ENCODE measurements around the gene GDI1. TPM values are rescaled to one million over a fixed set of nuclear protein-coding genes. Genes with fewer than 3 reads are reported as not detected.

GDI1 gene
- polyA plus RNA-seq, 1 of the 3 experiments (the other 2 are of a cell fraction), result 408 TPM

DNA sequence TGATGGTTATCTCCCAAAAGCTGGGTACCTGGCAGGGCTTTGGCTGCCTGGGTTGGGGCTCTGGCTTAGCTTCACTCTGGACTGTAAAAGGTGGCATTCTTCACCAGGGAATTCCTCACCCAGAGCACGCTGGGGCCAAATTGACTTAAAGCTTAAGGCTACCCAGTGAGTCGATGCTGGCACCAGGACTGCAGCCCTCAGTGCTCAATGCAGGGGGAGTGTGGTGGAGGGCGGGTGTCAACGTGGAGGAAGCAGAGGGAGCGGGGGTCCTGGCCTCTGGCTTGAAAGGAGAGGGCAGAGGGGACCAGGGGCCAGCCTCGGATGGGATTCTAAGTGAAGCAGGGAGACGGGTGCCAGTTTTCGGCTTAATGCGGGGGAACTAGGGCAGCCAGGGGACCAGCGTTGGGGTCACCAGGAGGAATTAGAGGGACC, 6.5 kb downstream of the GDI1 start:
- WGBS (ENCODE audit: low lambda C conversion rate), result 20% methylated on average over 9 of the region's 10 CpGs
- Histone ChIP-seq H3K27ac (ENCODE audit: low read depth in 2 of 2, low read length in 1 of 2) (peak overlapping the region; percentile 58 to 60), H3K9me2 (no peaks in the 10 kb centered on the region), H3K9ac (0 out of 2 replicates have a peak overlapping the region, but pooled peaks have one; percentile 31), H3K36me3 (replicated peaks in 1 of 2; ENCODE audit: control insufficient read depth in 1 of 2, insufficient read depth in 2 of 2, low read length in 1 of 2) (peaks cover 0 to 20% of the 10 kb centered on the region in 2 experiments), H3F3A (replicated peaks; ENCODE audit: insufficient read depth) (peaks cover 4% of the 10 kb centered on the region), H3K4me3 (ENCODE audit: low read depth in 2 of 2, low read length in 1 of 2) (peak overlapping the region in 1 of 2 experiments; percentile 59; a peak in 2 of 4 replicates), H2AFZ (ENCODE audit: low read depth) (no peak overlapping the region), H3K79me2 (ENCODE audit: insufficient read depth) (peaks cover 45% of the 10 kb centered on the region), H4K20me1 (ENCODE audit: insufficient read depth) (peaks cover 28% of the 10 kb centered on the region; the same call in 1 of the 2 replicates), H3K4me1 (ENCODE audit: control insufficient read depth in 1 of 2, insufficient read depth in 2 of 2, low read depth in 1 of 2, low read length in 1 of 2) (peaks cover 0 to 21% of the 10 kb centered on the region in 2 experiments; a peak in 1 of 4 replicates), H3K27me3 (ENCODE audit: insufficient read depth) (peaks cover 10% of the 10 kb centered on the region), H3K4me2 (peak overlapping the region; percentile 73; the same call in 1 of the 2 replicates), H3K9me3 (no peaks in the 10 kb centered on the region)
- CTCF ChIA-PET, result no interaction called here
- TF ChIP-seq RXRA (IDR thresholded peaks at IDR 0.05; ENCODE audit: borderline replicate concordance, low read depth) (no peak), TEAD4 (IDR thresholded peaks at IDR 0.05; ENCODE audit: borderline replicate concordance, insufficient read depth) (no peak), TAF1 (IDR thresholded peaks at IDR 0.05; ENCODE audit: borderline replicate concordance, low read depth, low read length) (no peak), MXI1 (IDR thresholded peaks at IDR 0.05; ENCODE audit: low read depth, low read length) (no peak), FOSL2 (IDR thresholded peaks at IDR 0.05; ENCODE audit: borderline replicate concordance, low read depth) (no peak), RFX5 (IDR thresholded peaks at IDR 0.05; ENCODE audit: low read length) (no peak), EP300 (IDR thresholded peaks at IDR 0.05; ENCODE audit: borderline replicate concordance in 1 of 2, low read depth in 1 of 2, low read length in 1 of 2) (no peak), GATA2 (CRISPR knock-in tag; IDR thresholded peaks at IDR 0.05) (no peak), GABPA (IDR thresholded peaks at IDR 0.05; ENCODE audit: low read depth) (no peak), YY1 (IDR thresholded peaks at IDR 0.05; ENCODE audit: low read depth) (no peak), NRF1 (IDR thresholded peaks at IDR 0.05; ENCODE audit: low read depth, low read length) (no peak), EZH2phosphoT487 (IDR thresholded peaks at IDR 0.05; ENCODE audit: borderline replicate concordance, low read depth) (no peak), SIN3A (IDR thresholded peaks at IDR 0.05; ENCODE audit: borderline replicate concordance, low read depth, low read length) (no peak)
- TF ChIP-seq, protein P1, sequence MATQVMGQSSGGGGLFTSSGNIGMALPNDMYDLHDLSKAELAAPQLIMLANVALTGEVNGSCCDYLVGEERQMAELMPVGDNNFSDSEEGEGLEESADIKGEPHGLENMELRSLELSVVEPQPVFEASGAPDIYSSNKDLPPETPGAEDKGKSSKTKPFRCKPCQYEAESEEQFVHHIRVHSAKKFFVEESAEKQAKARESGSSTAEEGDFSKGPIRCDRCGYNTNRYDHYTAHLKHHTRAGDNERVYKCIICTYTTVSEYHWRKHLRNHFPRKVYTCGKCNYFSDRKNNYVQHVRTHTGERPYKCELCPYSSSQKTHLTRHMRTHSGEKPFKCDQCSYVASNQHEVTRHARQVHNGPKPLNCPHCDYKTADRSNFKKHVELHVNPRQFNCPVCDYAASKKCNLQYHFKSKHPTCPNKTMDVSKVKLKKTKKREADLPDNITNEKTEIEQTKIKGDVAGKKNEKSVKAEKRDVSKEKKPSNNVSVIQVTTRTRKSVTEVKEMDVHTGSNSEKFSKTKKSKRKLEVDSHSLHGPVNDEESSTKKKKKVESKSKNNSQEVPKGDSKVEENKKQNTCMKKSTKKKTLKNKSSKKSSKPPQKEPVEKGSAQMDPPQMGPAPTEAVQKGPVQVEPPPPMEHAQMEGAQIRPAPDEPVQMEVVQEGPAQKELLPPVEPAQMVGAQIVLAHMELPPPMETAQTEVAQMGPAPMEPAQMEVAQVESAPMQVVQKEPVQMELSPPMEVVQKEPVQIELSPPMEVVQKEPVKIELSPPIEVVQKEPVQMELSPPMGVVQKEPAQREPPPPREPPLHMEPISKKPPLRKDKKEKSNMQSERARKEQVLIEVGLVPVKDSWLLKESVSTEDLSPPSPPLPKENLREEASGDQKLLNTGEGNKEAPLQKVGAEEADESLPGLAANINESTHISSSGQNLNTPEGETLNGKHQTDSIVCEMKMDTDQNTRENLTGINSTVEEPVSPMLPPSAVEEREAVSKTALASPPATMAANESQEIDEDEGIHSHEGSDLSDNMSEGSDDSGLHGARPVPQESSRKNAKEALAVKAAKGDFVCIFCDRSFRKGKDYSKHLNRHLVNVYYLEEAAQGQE (IDR thresholded peaks at IDR 0.05; ENCODE audit: low read depth, low read length), result no peak
- TF ChIP-seq, protein P2, sequence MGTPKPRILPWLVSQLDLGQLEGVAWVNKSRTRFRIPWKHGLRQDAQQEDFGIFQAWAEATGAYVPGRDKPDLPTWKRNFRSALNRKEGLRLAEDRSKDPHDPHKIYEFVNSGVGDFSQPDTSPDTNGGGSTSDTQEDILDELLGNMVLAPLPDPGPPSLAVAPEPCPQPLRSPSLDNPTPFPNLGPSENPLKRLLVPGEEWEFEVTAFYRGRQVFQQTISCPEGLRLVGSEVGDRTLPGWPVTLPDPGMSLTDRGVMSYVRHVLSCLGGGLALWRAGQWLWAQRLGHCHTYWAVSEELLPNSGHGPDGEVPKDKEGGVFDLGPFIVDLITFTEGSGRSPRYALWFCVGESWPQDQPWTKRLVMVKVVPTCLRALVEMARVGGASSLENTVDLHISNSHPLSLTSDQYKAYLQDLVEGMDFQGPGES (IDR thresholded peaks at IDR 0.05; ENCODE audit: low read depth, low read length), result no peak
- TF ChIP-seq, protein P3, sequence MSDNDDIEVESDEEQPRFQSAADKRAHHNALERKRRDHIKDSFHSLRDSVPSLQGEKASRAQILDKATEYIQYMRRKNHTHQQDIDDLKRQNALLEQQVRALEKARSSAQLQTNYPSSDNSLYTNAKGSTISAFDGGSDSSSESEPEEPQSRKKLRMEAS (IDR thresholded peaks at IDR 0.05; ENCODE audit: low read depth), result no peak
- TF ChIP-seq, protein P4, sequence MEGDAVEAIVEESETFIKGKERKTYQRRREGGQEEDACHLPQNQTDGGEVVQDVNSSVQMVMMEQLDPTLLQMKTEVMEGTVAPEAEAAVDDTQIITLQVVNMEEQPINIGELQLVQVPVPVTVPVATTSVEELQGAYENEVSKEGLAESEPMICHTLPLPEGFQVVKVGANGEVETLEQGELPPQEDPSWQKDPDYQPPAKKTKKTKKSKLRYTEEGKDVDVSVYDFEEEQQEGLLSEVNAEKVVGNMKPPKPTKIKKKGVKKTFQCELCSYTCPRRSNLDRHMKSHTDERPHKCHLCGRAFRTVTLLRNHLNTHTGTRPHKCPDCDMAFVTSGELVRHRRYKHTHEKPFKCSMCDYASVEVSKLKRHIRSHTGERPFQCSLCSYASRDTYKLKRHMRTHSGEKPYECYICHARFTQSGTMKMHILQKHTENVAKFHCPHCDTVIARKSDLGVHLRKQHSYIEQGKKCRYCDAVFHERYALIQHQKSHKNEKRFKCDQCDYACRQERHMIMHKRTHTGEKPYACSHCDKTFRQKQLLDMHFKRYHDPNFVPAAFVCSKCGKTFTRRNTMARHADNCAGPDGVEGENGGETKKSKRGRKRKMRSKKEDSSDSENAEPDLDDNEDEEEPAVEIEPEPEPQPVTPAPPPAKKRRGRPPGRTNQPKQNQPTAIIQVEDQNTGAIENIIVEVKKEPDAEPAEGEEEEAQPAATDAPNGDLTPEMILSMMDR (IDR thresholded peaks at IDR 0.05), result no peak
- TF ChIP-seq, protein P5, sequence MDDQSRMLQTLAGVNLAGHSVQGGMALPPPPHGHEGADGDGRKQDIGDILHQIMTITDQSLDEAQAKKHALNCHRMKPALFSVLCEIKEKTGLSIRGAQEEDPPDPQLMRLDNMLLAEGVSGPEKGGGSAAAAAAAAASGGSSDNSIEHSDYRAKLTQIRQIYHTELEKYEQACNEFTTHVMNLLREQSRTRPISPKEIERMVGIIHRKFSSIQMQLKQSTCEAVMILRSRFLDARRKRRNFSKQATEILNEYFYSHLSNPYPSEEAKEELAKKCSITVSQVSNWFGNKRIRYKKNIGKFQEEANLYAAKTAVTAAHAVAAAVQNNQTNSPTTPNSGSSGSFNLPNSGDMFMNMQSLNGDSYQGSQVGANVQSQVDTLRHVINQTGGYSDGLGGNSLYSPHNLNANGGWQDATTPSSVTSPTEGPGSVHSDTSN (IDR thresholded peaks at IDR 0.05), result no peak
- TF ChIP-seq, protein P6, sequence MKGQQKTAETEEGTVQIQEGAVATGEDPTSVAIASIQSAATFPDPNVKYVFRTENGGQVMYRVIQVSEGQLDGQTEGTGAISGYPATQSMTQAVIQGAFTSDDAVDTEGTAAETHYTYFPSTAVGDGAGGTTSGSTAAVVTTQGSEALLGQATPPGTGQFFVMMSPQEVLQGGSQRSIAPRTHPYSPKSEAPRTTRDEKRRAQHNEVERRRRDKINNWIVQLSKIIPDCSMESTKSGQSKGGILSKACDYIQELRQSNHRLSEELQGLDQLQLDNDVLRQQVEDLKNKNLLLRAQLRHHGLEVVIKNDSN (IDR thresholded peaks at IDR 0.05; ENCODE audit: borderline replicate concordance, low read depth), result no peak
- POLR2A ChIA-PET, result interaction anchor here (1.1 to 1.5 kb wide), 5 partner anchors 13 to 84 kb away, joined by 3 to 6 read pairs (median 4); partner anchors contain the start of genes ATP6AP1 and RPL10
- peak; percentile 62 for DNase-seq
